Iris pigment epithelial cell (primary cell): ENCODE data around the gene CAMK2D.
A peak's percentile ranks its signal among the peaks of the same experiment; 100 is the strongest.
"Not testable (repeated sequence)": the region's sequence is repeated elsewhere in the genome, so short reads cannot be mapped to it uniquely, and the experiment has no call there.

Experiments used
- DNase-seq: peaks from one replicate; pipeline ENCODE4 v3.0.0-alpha.2; 2011; ENCODE audit warnings: low read depth

CAMK2D gene

GRCh38 chr4:113761620-113762185 is at the start of gene CAMK2D:
Gene CAMK2D, minus strand, starts transcription at chr4:113761738. Its CDS starts 670 bp downstream, at chr4:113761068.
- DNase-seq, result peak; percentile 92

- peak; percentile 78 for DNase-seq
Observed at GRCh38 chr4:113810906-113811305, 49.4 kb upstream of the CAMK2D start.

GRCh38 chr4:113809311-113809710 is 47.8 kb upstream of the CAMK2D start:
- DNase-seq, result no peak

GRCh38 chr4:113806850-113807249 is 45.3 kb upstream of the CAMK2D start:
- DNase-seq, result no peak

GRCh38 chr4:113801882-113802281 is 40.3 kb upstream of the CAMK2D start:
- DNase-seq, result no peak

- not testable (repeated sequence) for DNase-seq
Observed at GRCh38 chr4:113796381-113796780, 34.8 kb upstream of the CAMK2D start.

GRCh38 chr4:113790478-113790877 is 28.9 kb upstream of the CAMK2D start:
- DNase-seq, result no peak

- no peak for DNase-seq
Observed at GRCh38 chr4:113788888-113789287, 27.4 kb upstream of the CAMK2D start.

GRCh38 chr4:113785781-113786180 is 24.2 kb upstream of the CAMK2D start:
- DNase-seq, result no peak

GRCh38 chr4:113784497-113785250 is 23.1 kb upstream of the CAMK2D start:
- peak; percentile 99 for DNase-seq

- DNase-seq, result no peak
Observed at GRCh38 chr4:113783701-113784100, 22.2 kb upstream of the CAMK2D start.

- no peak for DNase-seq
Observed at GRCh38 chr4:113783289-113783688, 21.8 kb upstream of the CAMK2D start.

- peak; percentile 46 for DNase-seq
Observed at GRCh38 chr4:113781439-113782040, 20.0 kb upstream of the CAMK2D start.

GRCh38 chr4:113776679-113777078 is 15.1 kb upstream of the CAMK2D start:
- no peak for DNase-seq

GRCh38 chr4:113776016-113776415 is 14.5 kb upstream of the CAMK2D start:
- no peak for DNase-seq

GRCh38 chr4:113773756-113774155 is 12.2 kb upstream of the CAMK2D start:
- no peak for DNase-seq

- DNase-seq, result no peak
Observed at GRCh38 chr4:113773014-113773413, 11.5 kb upstream of the CAMK2D start.

GRCh38 chr4:113772319-113772718 is 10.8 kb upstream of the CAMK2D start:
- DNase-seq, result no peak

GRCh38 chr4:113769744-113770143 is 8.2 kb upstream of the CAMK2D start:
- no peak for DNase-seq

GRCh38 chr4:113768952-113769351 is 7.4 kb upstream of the CAMK2D start:
- no peak for DNase-seq

GRCh38 chr4:113766882-113767281 is 5.3 kb upstream of the CAMK2D start:
- no peak for DNase-seq

- no peak for DNase-seq
Observed at GRCh38 chr4:113764720-113765264, 3.3 kb upstream of the CAMK2D start.

GRCh38 chr4:113763923-113764322 is 2.4 kb upstream of the CAMK2D start:
- DNase-seq, result not testable (repeated sequence)
